BJ (cell line): ENCODE results near the gene GTPBP6. TPM values are rescaled to one million over a fixed set of nuclear protein-coding genes. Genes with fewer than 3 reads are reported as not detected.

Experiments
- CTCF ChIA-PET: fragments of 350-600 bp; formaldehyde crosslinking; extraction: SDS; loops from one replicate; lab custom pipeline; 2021; ENCODE audit warnings: antibody characterized with exemption, inconsistent platforms; lab: Yijun Ruan, JAX
- POLR2A ChIA-PET: fragments of 300-600 bp; sonication (Branson Sonifier 250); formaldehyde crosslinking; extraction: SDS; loops from one replicate; lab custom pipeline; 2021; ENCODE audit warnings: antibody characterized with exemption; lab: Charles Lee
- DNase-seq: peaks from one replicate; pipeline ENCODE4 v3.0.0-alpha.2; 2011; ENCODE audit warnings: low read depth
- H3K27me3 ChIP-seq: 2 replicates; pipeline ENCODE4 v1.6.0; 2011; ENCODE audit warnings: low read length; ENCODE audit not compliant: control insufficient read depth, insufficient read depth
- H3K36me3 ChIP-seq: 2 replicates; pipeline ENCODE4 v1.5.1; 2011; ENCODE audit warnings: low read length; ENCODE audit not compliant: control insufficient read depth, insufficient read depth
- H3K4me3 ChIP-seq: 2 replicates; pipeline ENCODE4 v1.5.1; 2011; ENCODE audit warnings: low read depth, mild to moderate bottlenecking, control low read depth, low read length
- CTCF ChIP-seq: IDR thresholded peaks from 2 replicates; pipeline ENCODE4 v1.5.1; 2011; ENCODE audit warnings: low read depth, mild to moderate bottlenecking, control low read depth, inconsistent platforms, low read length, moderate library complexity; ENCODE audit not compliant: insufficient read depth
- polyA plus RNA-seq: library from polyadenylated mRNA; depleted of rRNA; stranded (reverse); fragments of >200 nt; gene quantifications from 2 replicates; pipeline ENCODE4 v1.2.3, GENCODE V29; 2011

Gene GTPBP6
- polyA plus RNA-seq, 1 experiment = 29.2 TPM

DNA sequence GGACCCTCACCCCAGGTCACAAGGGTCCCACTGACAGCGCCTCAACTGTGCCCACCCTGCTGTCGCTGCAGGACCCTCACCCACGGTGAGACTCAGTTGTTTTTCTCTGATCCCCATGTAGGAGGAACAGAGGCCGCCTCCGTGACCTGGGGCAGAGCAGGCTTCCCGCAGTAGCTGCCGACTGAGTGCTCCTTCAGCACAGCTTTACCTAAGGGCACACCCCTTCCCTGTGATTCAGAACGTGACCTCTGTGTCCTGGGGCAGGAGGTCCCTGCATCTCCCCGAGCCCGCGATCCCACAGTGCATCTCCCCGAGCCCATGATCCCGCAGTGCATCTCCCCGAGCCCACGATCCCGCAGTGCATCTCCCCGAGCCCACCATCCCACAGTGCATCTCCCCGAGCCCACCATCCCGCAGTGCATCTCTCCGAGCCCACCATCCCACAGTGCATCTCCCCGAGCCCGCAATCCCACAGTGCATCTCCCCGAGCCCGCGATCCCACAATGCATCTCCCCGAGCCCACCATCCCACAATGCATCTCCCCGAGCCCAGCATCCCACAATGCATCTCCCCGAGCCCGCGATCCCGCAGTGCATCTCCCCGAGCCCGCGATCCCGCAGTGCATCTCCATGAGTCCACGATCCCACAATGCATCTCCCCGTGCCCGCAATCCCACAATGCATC lies 44.5 kb upstream of the GTPBP6 start:
- peaks cover 5% of the 10 kb centered on the region for H3K36me3 ChIP-seq
- H3K27me3 ChIP-seq = no peaks in the 10 kb centered on the region
- H3K4me3 ChIP-seq = no peak overlapping the region
- POLR2A ChIA-PET = no interaction called here
- DNase-seq = no peak
- no peak for TF ChIP-seq CTCF
- CTCF ChIA-PET = no interaction called here

- Histone ChIP-seq H3K27me3 (no peaks in the 10 kb centered on the region), H3K36me3 (peaks cover 5% of the 10 kb centered on the region), H3K4me3 (no peak overlapping the region)
- CTCF ChIA-PET = no interaction called here
- TF ChIP-seq CTCF = no peak
- POLR2A ChIA-PET = no interaction called here
- DNase-seq = no peak
These were observed 43.8 kb upstream of the GTPBP6 start for GRCh38 chrX:362351-362750.

- CTCF ChIA-PET = no interaction called here
- H3K36me3 ChIP-seq = peaks cover 5% of the 10 kb centered on the region
- no peak overlapping the region for H3K4me3 ChIP-seq
- no peaks in the 10 kb centered on the region for H3K27me3 ChIP-seq
- POLR2A ChIA-PET = no interaction called here
- no peak for TF ChIP-seq CTCF
- DNase-seq = no peak
These were observed 42.9 kb upstream of the GTPBP6 start for GRCh38 chrX:361231-362145.

DNA sequence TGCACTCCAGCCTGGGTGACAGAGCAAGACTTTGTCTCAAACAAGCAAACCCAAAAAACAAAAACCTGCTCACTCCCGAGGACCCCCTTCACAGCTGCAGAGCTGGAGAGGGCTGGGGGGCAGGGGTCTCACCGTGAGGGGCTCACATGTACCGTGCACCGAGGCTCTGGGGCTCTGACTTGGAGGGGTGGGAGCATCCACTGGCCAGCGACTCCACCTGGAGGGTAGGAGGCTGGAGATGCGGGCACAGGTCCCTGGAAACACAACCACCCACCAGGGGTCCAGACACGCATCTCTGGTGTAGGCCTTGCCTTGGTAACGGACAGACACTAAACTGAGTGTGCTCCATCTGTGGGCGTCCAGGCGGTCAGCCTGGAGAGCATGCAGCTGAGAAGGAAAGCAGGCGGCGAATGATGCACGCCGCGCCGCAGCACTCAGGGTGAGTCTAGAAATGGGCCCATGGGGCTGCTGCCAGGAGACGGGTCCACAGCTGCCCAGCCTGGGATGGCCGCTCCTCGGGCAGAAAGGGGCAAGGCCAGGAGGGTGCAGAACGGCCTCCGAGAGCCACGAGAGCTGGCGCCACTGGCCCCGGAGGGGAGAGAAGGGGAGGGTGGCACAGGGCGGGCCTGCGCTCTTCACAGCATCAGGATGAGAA lies 42.0 kb upstream of the GTPBP6 start:
- ChIA-PET CTCF (no interaction called here), POLR2A (no interaction called here)
- Histone ChIP-seq H3K36me3 (peaks cover 7% of the 10 kb centered on the region), H3K4me3 (no peak overlapping the region), H3K27me3 (no peaks in the 10 kb centered on the region)
- DNase-seq = no peak
- TF ChIP-seq CTCF = no peak

- CTCF ChIA-PET = no interaction called here
These were observed 40.1 kb upstream of the GTPBP6 start for GRCh38 chrX:358651-359143.

More at GRCh38 chrX:358651-359143, 40.1 kb upstream of the GTPBP6 start:
- Histone ChIP-seq H3K4me3 (no peak overlapping the region), H3K36me3 (peaks cover 7% of the 10 kb centered on the region), H3K27me3 (no peaks in the 10 kb centered on the region)
- DNase-seq = no peak
- POLR2A ChIA-PET = no interaction called here
- TF ChIP-seq CTCF = no peak
